Activated naive CD4-positive, alpha-beta T cell (primary cell): ENCODE data around the gene PDLIM7.
A peak's percentile ranks its signal among the peaks of the same experiment; 100 is the strongest.

Experiments used
- DNase-seq, 4 experiments: peaks; one replicate each; lab custom pipeline; 2025; lab: John Stamatoyannopoulos, UW

The PDLIM7 gene

GRCh38 chr5:177443144-177443983 lies 54.0 kb downstream of the PDLIM7 start:
- DNase-seq: no peak

DNA sequence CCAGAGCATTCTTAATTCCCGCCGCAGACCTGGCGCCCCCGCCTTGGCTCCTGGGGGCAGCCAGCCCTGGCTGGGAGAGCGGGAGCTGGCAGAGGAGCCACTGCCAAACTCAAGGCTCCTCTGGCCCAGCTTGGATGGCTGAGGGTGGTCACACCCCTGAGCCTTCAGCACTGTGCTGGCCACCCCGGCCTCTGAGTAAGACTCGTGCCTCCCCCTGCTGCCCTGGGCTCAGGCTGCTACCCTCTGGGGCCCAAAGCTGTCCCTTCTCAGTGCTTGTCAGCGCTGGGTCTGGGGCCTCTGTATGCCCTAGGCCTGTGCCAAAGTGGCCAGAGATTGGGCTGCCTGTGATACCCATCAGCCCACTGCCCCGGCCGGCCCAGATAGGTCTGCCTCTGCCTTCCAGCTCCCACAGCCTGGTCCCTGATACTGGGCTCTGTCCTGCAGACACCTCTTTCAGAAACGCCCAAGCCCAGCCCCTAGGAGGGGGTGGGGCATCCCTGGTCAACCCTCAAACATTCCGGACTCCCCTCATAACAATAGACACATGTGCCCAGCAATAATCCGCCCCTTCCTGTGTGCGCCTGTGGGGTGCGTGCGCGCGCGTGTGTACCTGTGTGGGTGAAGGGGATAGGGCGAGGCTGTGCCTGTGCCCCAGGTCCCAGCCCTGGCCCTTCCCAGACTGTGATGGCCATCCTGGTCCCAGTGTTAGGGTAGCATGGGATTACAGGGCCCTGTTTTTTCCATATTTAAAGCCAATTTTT lies 55.2 kb downstream of the PDLIM7 start:
- no peak for DNase-seq

DNA sequence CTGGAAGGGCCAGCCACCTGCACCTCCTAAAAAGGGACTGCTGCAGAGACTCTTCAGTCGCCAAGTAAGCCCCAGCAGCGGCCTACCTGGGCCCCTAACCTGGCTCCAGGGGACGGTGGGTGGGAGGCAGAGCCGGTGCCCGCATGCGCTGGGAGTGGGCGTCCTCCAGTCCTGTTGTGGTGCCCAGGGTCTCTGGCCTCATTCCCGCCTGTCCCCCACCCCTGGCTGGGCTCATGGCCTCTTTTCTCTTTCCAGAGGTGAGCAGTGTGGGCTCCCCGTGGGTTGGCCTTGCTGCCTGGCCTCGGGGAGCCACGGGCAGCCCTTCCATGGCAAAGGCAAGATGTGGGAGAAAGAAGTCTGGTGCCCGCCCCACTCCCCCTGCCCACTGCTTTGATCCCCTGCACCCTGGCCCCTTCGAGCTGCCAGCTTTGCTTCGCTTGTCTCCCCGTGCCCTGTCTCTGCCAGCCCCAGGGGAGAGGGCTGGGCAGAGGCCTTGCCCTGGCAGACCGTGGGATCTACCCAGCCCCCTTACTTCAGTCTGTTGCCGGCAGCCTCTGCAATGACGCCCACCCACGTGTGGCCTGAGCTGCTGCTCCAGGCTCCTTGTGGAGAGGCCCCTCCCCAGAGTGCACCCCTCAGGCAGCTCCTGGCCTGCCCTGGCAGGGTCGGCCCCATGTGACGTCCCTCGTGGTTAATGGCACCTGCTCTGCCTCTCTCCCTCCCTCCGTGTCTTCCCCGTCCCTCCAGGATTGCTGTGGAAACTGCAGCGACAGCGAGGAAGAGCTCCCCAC lies 56.2 kb downstream of the PDLIM7 start:
- no peak for DNase-seq

GRCh38 chr5:177440211-177440989 lies 57.0 kb downstream of the PDLIM7 start:
- no peak for DNase-seq

DNA sequence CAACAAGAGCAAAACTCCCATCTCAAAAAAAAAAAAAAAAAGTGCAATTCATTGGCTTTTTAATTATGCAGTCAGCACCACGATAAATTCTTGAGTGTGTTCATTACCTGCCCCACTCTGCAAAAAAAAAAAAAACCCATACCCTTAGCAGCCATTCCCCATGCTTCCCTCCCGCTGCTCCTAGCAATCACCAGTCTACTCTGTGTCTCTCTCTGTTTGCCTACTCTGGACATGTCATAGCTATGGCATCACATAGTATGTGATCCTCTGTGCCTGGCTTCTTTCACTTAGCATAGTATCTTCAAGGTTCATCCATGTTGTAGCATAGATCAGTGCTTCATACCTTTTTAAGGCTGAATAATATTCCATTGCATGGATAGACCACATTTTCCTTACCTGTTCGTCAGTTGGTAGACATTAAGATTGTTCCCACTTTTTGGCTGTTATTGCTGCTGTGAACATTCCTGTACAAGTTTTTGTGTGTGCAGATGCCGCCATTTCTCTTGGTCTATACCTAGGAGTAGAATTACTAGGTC lies 57.8 kb downstream of the PDLIM7 start:
- DNase-seq: no peak

GRCh38 chr5:177438468-177438867 lies 58.9 kb downstream of the PDLIM7 start:
- DNase-seq: no peak

DNA sequence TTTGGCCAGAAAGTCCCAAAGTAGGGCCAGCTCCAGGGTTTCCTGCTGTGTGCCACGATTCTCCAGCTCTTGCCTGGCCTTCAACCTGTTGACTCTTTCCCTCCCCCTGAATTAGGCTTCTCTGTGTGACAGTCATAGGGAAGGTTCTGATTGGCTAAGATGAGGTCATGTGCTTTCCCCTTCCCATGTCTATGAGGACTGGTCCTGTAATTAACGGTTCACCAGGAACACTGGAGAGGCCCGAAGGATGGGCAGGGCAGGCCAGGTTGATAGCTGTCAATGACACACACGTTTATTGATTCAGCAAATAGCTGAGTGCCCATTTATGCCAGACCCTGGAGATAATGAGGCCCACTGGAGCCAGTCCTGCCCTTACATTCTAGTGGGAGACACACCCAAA lies 59.8 kb downstream of the PDLIM7 start:
- no peak for DNase-seq

- no peak for DNase-seq
Measured at GRCh38 chr5:177435847-177436536, 61.4 kb downstream of the PDLIM7 start.

GRCh38 chr5:177434942-177435738 lies 62.3 kb downstream of the PDLIM7 start:
- DNase-seq: no peak

DNA sequence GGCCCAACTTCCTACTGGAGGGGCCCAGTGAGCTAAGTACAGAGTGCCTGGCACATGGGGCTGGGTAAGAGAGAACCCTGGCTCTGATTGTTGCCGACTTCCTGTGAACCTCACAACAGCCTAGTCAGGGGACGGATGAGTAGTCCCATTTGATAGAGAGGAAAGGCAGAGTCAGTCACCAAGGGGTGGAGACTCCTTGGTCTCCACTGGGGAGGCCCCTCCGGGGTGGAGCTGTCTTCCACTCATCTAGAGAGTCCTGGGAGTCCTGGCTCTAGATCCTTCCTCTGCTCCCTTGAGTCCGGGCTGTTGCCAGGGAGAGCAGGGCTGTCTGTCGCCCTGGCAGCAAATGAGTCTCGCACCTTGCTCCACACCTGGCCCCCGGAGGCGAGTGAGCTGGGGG lies 63.0 kb downstream of the PDLIM7 start:
- peak in 2 of 4 experiments; percentile 13 to 25 for DNase-seq

GRCh38 chr5:177433658-177434217 lies 63.7 kb downstream of the PDLIM7 start:
- DNase-seq: no peak
